ENCODE measurements around the gene MARCOL.

The MARCOL gene

DNA sequence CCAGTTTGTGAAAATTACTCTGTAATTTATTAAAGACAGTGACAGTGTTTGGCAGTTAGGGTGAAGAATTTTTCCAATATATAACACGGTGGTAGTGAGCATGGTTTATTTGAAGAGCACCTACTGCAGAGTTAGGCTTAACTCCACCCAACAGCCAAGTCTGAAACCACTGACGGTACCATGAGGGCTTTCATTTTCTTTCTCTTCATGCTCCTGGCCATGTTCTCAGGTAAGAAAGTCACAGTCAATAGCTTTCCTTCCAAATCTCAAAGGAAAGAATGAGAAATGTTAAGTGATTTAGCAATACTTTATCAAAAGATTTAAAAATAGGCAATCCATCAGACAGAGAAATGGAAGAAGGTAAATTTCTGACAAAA lies at the start of gene MARCOL:
Gene MARCOL (plus strand): TSS at position 108 of the 377 bp plus-strand sequence. CDS start 73 bp downstream, at position 181.
- DNase-seq: no peak

DNA sequence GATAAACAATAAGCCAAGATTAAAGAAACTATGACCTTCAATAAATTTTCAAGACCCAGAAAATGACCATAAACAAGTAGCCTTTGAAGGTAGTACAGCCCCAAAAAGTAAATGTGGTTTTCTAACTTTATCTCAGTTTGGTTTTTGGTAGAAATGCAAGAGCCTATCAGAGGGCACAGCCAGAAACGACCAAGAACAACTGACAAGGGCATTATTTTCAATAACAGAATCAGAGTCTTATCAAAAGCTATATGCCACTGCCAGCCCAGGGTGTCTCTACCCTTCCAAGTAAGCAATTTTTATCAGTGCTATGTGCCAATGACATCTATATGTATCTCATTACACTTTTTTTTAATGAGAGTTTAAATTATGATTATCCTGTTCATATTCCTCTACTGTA lies 47.3 kb upstream of the MARCOL start:
- DNase-seq: no peak

DNA sequence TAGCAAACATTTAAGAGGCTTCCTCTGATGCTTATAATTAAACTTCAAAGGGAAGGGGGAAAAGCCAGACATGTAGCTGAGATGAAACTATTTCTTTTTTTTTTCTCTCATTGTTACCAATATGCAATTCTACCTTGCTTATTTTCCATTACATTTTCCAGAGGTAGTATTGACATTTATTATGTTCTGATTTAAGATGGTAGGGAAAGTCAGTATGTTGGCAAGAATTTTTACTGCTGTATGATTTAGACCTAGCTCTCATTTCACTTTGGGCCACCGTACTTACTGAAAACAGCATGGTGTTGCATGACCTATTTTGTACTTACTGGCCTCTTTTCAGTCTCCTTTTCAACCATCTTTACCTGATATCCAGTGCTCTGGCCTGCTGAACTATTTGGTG lies 45.1 kb upstream of the MARCOL start:
- DNase-seq: no peak

DNA sequence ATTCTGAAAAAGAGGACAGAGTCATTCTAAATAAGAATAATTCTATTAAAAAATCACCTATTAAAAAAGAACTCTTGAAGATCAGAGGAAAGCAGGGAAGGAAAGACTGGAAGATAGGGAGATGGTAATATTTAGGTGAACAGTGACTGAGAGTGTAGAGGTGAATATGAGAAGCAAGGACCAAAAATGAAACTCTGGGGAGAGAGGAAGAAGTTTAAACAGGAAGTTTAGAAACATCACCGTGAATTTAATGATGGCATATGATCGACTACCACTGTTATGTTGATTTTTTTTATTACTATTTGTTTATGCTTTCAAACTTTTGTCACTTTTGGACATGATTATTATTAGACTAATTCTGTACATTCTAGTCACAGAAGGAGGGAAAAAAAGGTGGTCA lies 37.2 kb upstream of the MARCOL start:
- DNase-seq: no peak

DNA sequence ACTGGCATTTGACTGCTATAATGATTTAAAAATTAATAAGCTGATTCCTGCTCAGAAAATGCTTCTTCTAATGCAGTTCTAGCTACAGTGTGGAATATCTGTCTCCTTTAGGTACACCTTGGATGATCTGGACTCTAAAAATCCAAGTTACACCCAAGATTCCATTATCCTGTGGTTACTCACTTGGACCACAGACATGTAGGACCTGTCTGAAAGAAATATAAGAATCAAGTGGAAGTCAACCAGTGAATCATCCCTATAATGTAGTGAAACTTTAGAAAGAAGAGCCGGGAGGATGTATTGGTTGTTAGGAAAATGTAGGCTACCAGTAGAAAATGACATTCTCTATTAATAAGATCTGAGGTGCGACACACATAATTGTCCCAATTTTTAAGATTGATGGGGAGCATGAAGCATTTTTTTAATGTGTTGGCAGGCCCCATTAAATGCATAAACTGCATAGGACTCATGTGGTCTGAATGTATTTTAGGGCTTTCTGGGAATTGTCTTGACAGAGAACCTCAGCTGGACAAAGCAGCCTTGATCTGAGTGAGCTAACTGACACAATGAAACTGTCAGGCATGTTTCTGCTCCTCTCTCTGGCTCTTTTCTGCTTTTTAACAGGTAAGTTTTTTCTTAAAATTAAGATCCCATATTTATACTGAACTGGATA lies 35.7 kb upstream of the MARCOL start, which contains the start of gene SPINK6:
Gene SPINK6 (plus strand): TSS at position 512 of the 673 bp plus-strand sequence. CDS start 55 bp downstream, at position 567.
- no peak for DNase-seq

DNA sequence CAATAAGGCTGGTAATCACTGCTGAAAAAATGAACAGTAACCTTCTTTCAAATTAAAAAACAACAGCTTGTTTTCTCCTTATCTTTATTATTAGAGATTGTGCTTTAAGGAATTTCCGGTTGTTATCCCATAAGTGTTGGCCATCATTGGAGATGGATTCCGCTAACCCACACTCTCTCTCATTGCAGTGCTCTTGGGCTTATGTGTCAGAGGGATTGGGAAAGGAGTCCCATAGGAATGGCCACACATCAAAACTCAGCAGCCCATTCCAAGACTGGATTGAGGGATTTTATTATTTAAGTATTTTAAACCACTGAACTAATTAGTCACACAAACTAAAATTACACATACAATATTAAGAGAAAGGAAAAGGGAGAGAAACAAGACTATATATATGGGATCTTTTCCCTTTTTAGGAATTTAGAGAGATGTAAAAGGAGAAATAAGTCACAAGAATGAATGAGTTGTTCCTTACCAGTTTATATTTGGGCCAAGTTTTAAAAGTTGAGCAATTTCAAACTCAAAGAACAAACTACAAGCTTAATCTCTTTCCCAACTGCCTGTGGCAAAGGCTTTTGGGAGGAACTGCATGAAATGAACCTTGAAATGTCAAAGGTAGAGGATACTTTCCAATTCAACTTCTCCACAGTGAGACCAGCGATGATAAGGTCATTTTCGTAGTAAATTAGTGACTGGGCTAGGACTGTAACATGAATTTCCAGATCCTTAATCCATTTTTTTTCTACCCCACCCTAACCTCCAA lies 33.1 kb upstream of the MARCOL start:
- no peak for DNase-seq

DNA sequence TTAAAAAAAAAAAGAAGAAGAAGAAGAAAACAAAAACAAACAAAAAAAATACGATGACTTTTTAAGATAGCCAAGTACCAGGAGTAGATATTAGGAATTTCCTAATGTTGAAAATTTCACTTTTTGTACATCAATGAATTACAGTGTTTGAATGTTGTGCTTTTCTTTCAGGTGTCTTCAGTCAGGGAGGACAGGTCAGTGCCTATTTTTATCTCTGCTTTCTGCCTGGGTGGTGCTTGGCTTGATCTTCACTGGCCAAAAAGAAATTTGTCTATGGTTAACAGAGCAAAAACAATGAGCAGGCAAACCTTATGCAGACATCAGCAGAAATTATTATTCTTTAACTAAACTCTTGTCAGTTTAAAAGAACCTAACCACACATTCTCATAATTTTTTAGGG lies 32.5 kb upstream of the MARCOL start:
- DNase-seq: no peak

DNA sequence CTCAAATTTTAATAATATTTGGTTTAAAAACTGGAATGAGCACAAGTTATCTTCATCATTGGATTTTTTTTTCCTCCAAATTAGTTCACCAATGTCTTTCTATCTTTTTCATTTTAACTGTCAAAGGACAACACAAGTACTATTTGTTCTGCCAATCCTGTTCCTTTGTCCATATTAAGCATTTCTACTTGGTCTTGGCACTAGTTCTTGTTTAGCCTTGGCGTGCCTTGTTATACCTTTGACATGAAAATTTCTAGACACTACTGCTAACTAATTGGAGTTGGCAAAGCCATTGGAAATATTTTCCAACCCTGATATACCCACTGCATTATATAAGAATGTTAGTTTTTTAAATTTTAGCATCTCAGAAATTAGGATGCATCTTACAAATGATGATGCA lies 31.7 kb upstream of the MARCOL start:
- no peak for DNase-seq

- DNase-seq: no peak
Observed at GRCh38 chr5:148208226-148208625, 30.1 kb upstream of the MARCOL start.

DNA sequence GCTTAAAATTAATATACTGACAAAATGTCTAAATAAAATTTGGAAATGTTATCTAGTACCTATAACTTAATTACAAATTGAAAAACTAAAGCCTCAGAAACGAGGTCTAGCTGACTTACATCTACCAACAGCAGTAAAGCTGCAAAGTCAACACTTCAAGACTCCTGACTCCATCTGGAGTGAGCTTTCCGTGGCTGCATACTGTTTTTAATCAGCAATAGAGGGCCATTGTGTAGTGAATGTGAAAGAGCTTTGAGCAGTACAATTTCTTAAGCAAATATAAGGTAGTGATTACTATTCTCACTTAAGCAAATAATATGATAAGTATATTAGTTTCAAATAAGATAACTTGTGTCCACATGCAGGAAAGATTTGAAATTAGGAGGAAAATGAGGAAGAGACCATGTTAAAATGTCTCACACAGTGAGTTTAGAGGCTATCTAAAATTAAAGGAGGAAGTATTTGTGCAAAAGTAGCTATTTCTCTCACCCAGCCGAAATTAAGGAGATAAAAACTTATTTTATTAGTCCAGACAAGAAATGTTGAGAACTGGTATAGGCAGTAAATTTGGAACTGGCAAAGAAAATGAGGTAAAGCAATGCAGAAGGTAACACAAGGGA lies 29.1 kb upstream of the MARCOL start:
- DNase-seq: no peak

- no peak for DNase-seq
Observed at GRCh38 chr5:148214665-148215185, 23.6 kb upstream of the MARCOL start.

DNA sequence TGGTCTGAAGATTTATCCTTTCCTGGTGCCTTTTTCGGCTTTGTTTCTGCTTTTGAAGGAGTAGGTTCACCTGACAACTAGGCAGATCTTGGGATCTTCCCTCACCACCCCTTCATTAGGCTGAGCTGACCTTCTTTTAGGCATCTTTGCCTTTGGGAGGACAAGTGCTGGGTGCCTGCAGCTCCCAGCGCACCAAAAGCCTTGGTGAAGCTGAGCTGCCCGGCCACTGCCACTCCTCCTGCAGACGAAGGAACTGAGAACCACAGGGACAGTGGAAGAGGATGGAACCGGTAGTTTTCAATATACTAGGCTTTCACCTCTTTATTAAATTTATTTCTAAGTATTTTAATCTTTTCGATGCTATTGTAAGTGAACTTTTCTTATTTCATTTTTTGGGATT lies 16.8 kb upstream of the MARCOL start:
- DNase-seq: no peak

- DNase-seq: no peak
Observed at GRCh38 chr5:148224117-148224742, 14.1 kb upstream of the MARCOL start.

DNA sequence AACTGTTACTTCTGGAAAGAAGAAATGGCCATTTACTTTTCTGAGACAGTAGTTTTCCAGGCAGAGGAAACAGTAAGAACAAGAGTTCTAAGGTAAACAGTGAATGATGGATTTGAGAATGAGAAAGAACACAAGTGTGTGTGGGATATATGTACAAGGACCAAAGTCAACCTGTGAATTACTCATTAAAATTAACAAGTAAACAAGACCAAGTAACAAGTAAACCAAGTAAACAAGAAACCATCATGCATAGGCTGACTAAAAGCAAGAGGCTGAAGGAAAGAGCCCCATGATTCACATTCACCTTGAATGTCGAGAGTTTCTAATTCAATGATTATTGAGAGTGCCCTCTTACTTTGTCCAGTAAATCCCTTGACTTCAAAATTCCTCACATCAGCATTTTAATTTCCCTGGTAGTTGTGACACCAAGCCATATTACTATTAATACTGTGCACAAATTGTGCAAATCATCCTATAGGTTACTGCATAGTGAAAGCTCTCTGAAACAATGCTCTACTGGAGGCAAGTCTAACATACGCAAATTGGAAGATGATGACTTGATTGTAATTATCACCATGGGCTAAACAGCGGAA lies 9.8 kb upstream of the MARCOL start:
- no peak for DNase-seq

- no peak for DNase-seq
Observed at GRCh38 chr5:148229840-148230239, 8.5 kb upstream of the MARCOL start.

DNA sequence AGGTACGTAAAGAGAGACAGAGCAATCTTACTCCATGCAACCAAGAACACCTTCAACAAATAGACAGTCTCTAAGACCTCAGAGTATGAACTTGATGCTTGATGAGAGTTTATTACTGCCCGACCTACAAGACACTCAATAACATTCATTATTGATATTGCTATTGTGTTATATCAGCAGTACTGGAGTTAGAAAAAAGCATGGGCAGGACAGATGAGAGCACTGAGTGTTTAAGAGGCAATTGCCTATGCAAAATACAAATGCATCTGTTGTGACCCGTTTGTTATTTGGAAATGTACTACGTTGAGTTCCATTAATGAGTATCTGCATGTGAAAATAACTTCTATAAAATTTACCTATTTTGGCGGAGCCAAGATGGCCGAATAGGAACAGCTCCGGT lies 8.1 kb upstream of the MARCOL start:
- no peak for DNase-seq

DNA sequence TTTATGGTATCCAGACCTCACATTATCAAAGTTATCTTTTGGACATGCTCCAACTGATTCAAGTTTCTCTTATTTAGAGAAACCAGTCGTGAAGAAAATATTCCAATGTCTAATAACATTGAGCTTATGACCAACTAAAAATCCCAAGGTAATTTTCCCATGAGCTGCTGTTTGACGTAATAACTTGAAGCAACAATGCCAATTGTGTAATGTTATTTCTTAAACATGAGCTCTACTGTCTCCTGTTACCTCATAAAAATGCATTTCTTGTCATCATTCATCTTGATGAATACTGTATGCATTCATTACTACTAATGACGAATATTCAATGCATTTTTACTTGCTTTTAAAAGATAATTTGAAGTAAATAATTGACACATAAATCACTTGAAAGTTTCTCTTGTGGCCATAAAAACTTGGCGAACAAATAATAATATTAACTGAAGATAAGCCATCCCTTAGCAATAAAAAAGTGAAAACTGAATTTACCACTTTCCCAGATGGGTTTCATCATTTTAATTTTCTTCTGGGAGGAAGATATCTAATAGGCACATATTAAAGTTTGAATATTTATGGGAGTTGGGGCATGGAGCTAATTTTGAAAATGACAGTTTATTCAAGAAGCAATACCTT lies 424 bp upstream of the MARCOL start:
- DNase-seq: no peak

- no peak for DNase-seq
Observed at GRCh38 chr5:148248894-148249293, 10.6 kb downstream of the MARCOL start.

- DNase-seq: no peak
Observed at GRCh38 chr5:148255456-148255855, 17.1 kb downstream of the MARCOL start.

DNA sequence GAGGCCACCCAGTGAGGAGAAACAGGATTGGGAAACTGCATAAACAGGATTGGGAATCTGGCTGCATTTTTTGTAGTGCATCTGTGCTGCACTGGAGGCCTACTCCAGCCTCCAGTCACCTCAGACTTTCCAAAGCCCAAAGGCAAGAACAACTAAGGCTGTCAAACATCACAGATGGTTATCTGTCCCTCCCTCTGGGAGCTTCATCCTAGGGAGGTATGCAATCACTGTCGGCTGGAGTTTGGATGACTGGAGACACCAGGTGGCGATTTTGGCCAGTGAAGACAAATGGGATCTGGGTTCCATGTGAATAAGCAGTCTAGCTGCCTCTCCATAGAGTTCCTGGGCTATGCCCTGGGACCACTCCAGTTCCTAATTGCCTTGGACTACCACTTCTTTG lies 21.0 kb downstream of the MARCOL start:
- DNase-seq: no peak

DNA sequence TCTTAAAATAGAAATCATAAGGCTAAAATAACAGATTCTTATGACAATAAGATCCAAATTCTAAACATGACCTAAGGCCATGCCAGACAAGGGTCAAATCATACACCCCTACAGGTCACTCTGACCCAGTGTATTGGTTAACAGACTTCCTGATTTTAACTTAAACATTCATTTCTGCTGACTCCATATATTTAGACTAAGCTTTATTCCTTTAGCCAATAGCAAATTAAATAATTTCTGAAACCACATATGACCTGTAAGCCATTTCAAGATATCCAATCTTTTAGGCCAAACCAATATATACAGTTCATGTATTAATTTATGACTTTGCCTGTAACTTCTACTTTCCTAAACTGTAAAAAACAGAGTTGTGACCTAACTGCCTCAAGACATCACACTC lies 22.9 kb downstream of the MARCOL start:
- no peak for DNase-seq

- no peak for DNase-seq
Observed at GRCh38 chr5:148267962-148268361, 29.6 kb downstream of the MARCOL start.

Measured in CD4-positive, alpha-beta T cell treated with Interleukin-17A for 1 hour (primary cell).